OCI-LY1 (cell line): ENCODE data around the gene MYH16.
"Not testable (repeated sequence)": the region's sequence is repeated elsewhere in the genome, so short reads cannot be mapped to it uniquely, and the experiment has no call there.

Experiments used
- H2AFZ ChIP-seq: fragments of 200-600 bp; sonication (generic), shearing (Covaris generic); 2 replicates; pipeline ENCODE4 v1.6.0; 2014; ENCODE audit warnings: antibody characterized with exemption, mild to moderate bottlenecking, low read length
- H3F3A ChIP-seq: fragments of 200-600 bp; sonication (generic), shearing (Covaris generic); 2 replicates; pipeline ENCODE4 v1.6.0; 2014; ENCODE audit warnings: mild to moderate bottlenecking, antibody characterized with exemption, low read length, moderate library complexity; ENCODE audit not compliant: insufficient read depth
- H3K27ac ChIP-seq: fragments of 200-600 bp; sonication (generic); 2 replicates; pipeline ENCODE4 v1.5.1; 2014; ENCODE audit warnings: low read length, mixed run types, mild to moderate bottlenecking, low read depth; ENCODE audit not compliant: poor library complexity, severe bottlenecking
- H3K27me3 ChIP-seq: fragments of 200-600 bp; sonication (generic); 2 replicates; pipeline ENCODE4 v1.6.0; 2014; ENCODE audit warnings: antibody characterized with exemption, mild to moderate bottlenecking, low read length, moderate library complexity; ENCODE audit not compliant: insufficient read depth
- H3K36me3 ChIP-seq: fragments of 200-600 bp; sonication (generic); 2 replicates; pipeline ENCODE4 v1.6.1; 2014; ENCODE audit warnings: mild to moderate bottlenecking, antibody characterized with exemption, low read length, moderate library complexity, mixed read lengths; ENCODE audit not compliant: insufficient read depth
- H3K4me1 ChIP-seq: fragments of 200-600 bp; sonication (generic); 2 replicates; pipeline ENCODE4 v1.5.1; 2014; ENCODE audit warnings: mild to moderate bottlenecking, low read length, moderate library complexity; ENCODE audit not compliant: insufficient read depth, severe bottlenecking
- H3K4me2 ChIP-seq: fragments of 200-600 bp; sonication (generic), shearing (Covaris generic); 2 replicates; pipeline ENCODE4 v1.6.1; 2014; ENCODE audit warnings: low read length
- H3K4me3 ChIP-seq: fragments of 200-600 bp; sonication (generic); 2 replicates; pipeline ENCODE4 v1.5.1; 2014; ENCODE audit warnings: low read length, low read depth, mild to moderate bottlenecking, mixed read lengths; ENCODE audit not compliant: poor library complexity, severe bottlenecking
- H3K79me2 ChIP-seq: fragments of 200-600 bp; shearing (Covaris generic); 2 replicates; pipeline ENCODE4 v1.6.1; 2016; ENCODE audit warnings: mixed run types, low read length, mixed read lengths; ENCODE audit not compliant: insufficient read depth
- H3K9ac ChIP-seq: fragments of 200-600 bp; sonication (generic), shearing (Covaris generic); 2 replicates; pipeline ENCODE4 v1.6.1; 2014; ENCODE audit warnings: mild to moderate bottlenecking, low read length, mixed read lengths
- H3K9me2 ChIP-seq: fragments of 200-600 bp; sonication (generic), shearing (Covaris generic); 2 replicates; pipeline ENCODE4 v1.6.1; 2014; ENCODE audit warnings: low read depth, mild to moderate bottlenecking, low read length, mixed read lengths
- H3K9me3 ChIP-seq: fragments of 200-600 bp; shearing (Covaris generic); 2 replicates; pipeline ENCODE4 v1.6.1; 2014; ENCODE audit warnings: low read length, mixed read lengths
- H4K20me1 ChIP-seq: fragments of 200-600 bp; sonication (generic), shearing (Covaris generic); 2 replicates; pipeline ENCODE4 v1.6.0; 2016; ENCODE audit warnings: mild to moderate bottlenecking, low read length; ENCODE audit not compliant: insufficient read depth
- EZH2 ChIP-seq: fragments of 200-600 bp; sonication (generic), shearing (Covaris generic); IDR thresholded peaks from 2 replicates; pipeline ENCODE4 v1.8.0; 2017; ENCODE audit warnings: borderline replicate concordance, mixed run types, mild to moderate bottlenecking, antibody characterized with exemption, low read length, moderate library complexity, mixed read lengths
- TF ChIP-seq, protein P1 (sequence below): fragments of 200-600 bp; sonication (generic), shearing (Covaris generic); IDR thresholded peaks from 2 replicates; pipeline ENCODE4 v1.5.1; 2017; ENCODE audit warnings: mild to moderate bottlenecking, antibody characterized with exemption, low read length, moderate library complexity, mixed read lengths

The MYH16 gene

DNA sequence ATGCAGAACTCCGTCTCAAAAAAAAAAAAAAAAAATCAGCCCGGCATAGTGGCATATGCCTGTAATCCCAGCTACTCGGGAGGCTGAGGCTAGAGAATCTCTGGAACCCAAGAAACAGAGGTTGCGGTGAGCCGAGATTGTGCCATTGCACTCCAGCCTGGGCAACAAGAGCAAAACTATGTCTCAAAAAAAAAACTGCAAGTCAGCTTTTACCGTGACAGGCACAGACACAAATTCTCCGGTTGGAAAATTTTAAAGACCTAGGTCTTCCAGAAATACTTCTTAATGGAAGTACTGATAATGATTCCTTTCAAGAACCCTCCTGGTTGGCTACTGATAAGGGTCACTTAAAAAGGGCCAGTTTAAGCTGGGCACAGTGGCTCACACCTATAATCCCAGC lies 82.5 kb downstream of the MYH16 start:
- Histone ChIP-seq H3K27me3 (no peaks in the 10 kb centered on the region), H3K36me3 (peaks cover 82% of the 10 kb centered on the region), H3K4me3 (no peak overlapping the region), H3K79me2 (no peaks in the 10 kb centered on the region), H4K20me1 (no peaks in the 10 kb centered on the region), H2AFZ (no peak overlapping the region), H3K27ac (no peak overlapping the region), H3K9me3 (no peaks in the 10 kb centered on the region), H3K4me2 (no peak overlapping the region), H3K4me1 (no peaks in the 10 kb centered on the region), H3K9ac (no peak overlapping the region), H3F3A (no peaks in the 10 kb centered on the region), H3K9me2 (no peaks in the 10 kb centered on the region)
- TF ChIP-seq EZH2: no peak

DNA sequence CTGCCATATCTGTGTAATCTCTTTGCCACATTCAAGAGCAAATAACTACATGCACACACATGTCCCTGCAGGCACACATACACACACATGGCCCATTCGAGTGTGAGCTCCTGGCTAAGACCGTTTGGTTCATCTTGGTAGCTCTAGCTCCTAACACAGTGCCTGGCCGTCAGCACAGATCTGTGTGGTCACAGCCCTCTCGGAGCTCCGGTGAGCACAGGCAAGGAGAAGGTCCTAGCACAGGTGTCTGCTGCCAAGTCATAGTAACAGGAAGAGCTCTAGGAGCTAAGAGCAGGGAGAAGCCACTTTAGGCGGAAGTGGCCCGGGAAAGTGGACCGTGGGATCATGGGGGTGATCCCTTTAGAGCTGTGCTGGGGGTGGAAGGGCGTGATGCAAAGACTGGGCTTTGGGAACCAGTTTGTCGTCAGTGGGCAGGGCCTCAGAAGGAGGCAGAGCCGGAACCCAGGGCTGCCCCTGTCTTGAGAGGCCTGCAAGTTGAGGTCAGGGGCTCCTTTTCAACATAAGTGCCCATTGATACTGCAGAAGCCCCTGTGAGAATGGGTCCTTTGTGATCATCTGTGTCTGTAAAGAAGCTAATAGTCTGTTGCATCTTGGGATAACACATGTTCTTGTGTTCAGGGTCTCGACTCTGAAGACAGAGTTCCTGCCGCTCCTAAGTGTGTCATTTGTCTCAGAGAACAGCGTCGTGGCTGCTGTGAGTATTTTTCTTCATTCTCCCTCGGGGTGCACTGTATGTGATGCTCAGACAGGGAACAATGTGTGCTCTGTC lies 85.3 kb downstream of the MYH16 start:
- Histone ChIP-seq H3F3A (0 out of 2 replicates have a peak, but pooled peaks cover 5% of the 10 kb centered on the region), H3K27ac (no peak overlapping the region), H4K20me1 (no peaks in the 10 kb centered on the region), H3K36me3 (peaks cover 80% of the 10 kb centered on the region), H3K4me1 (no peaks in the 10 kb centered on the region), H3K4me3 (no peak overlapping the region), H3K4me2 (no peak overlapping the region), H3K9me3 (no peaks in the 10 kb centered on the region), H3K27me3 (no peaks in the 10 kb centered on the region), H2AFZ (no peak overlapping the region), H3K9me2 (no peaks in the 10 kb centered on the region), H3K79me2 (no peaks in the 10 kb centered on the region), H3K9ac (no peak overlapping the region)
- no peak for TF ChIP-seq EZH2
- TF ChIP-seq, protein P1, sequence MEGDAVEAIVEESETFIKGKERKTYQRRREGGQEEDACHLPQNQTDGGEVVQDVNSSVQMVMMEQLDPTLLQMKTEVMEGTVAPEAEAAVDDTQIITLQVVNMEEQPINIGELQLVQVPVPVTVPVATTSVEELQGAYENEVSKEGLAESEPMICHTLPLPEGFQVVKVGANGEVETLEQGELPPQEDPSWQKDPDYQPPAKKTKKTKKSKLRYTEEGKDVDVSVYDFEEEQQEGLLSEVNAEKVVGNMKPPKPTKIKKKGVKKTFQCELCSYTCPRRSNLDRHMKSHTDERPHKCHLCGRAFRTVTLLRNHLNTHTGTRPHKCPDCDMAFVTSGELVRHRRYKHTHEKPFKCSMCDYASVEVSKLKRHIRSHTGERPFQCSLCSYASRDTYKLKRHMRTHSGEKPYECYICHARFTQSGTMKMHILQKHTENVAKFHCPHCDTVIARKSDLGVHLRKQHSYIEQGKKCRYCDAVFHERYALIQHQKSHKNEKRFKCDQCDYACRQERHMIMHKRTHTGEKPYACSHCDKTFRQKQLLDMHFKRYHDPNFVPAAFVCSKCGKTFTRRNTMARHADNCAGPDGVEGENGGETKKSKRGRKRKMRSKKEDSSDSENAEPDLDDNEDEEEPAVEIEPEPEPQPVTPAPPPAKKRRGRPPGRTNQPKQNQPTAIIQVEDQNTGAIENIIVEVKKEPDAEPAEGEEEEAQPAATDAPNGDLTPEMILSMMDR: no peak

DNA sequence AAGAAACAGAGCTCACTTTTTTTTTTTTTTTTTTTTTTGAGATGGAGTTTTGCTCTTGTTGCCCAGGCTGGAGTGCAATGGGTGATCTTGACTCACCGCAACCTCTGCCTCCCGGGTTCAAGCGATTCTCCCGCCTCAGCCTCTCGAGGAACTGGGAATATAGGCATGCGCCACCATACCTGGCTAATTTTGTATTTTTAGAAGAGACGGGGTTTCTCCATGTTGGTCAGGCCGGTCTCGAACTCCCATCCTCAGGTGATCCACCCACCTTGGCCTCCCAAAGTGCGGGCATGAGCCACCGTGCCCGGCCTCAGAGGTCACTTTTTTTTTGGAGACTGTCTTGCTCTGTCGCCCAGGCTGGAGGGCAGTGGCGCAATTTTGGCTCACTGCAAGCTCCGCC lies 85.9 kb downstream of the MYH16 start:
- H3K4me1 ChIP-seq, H3K9me3 ChIP-seq, H3K9me2 ChIP-seq, H4K20me1 ChIP-seq, H3K4me3 ChIP-seq, H3K27ac ChIP-seq, H3K4me2 ChIP-seq, H3K79me2 ChIP-seq, H3K27me3 ChIP-seq, H2AFZ ChIP-seq, H3F3A ChIP-seq, H3K9ac ChIP-seq: not testable (repeated sequence)
- H3K36me3 ChIP-seq: peaks cover 85% of the 10 kb centered on the region

DNA sequence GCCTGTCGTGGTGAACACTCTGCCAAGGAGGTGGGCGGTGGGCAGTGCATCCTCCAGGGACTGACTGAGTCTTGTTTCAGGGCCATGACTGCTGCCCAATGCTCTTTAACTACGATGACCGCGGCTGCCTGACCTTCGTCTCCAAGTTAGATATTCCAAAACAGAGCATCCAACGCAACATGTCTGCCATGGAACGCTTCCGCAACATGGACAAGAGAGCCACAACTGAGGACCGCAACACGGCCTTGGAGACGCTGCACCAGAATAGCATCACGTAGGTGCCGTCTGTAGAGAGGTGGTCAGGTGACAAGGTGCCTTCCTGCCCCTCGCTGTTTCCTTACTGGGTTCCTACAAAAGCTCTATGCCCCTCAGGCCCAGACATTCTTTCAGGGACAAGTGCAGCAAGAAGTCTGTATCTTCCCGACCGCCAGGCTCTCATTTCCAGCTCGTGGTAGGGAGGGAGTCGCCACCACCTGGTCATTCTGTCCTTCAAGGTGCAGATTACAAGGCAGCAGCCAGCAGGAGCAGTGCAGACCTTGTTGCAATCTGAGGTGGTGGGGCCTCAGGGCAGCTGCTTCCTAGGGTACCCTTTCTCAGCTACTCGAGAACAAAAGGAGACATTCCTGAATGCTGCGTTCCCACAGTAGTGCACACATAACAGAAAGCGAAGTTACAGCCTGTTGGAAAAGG lies 87.0 kb downstream of the MYH16 start:
- no peak overlapping the region for H3K4me2 ChIP-seq
- no peaks in the 10 kb centered on the region for H3K9me2 ChIP-seq
- no peaks in the 10 kb centered on the region for H3K27me3 ChIP-seq
- TF ChIP-seq, protein P1: no peak
- no peak for TF ChIP-seq EZH2
- H2AFZ ChIP-seq: no peak overlapping the region
- H3K9me3 ChIP-seq: no peaks in the 10 kb centered on the region
- H4K20me1 ChIP-seq: no peaks in the 10 kb centered on the region
- H3K79me2 ChIP-seq: no peaks in the 10 kb centered on the region
- H3K4me3 ChIP-seq: no peak overlapping the region
- H3K36me3 ChIP-seq: peaks cover 84% of the 10 kb centered on the region
- 0 out of 2 replicates have a peak, but pooled peaks cover 5% of the 10 kb centered on the region for H3F3A ChIP-seq
- no peak overlapping the region for H3K27ac ChIP-seq
- no peaks in the 10 kb centered on the region for H3K4me1 ChIP-seq
- H3K9ac ChIP-seq: no peak overlapping the region
